ENCODE results near the gene PCP2. TPM values are rescaled to one million over a fixed set of nuclear protein-coding genes. Genes with fewer than 3 reads are reported as not detected.

The PCP2 gene
- polyA plus RNA-seq, 2 of the 4 experiments (the other 2 are of a cell fraction), result 0.19 TPM; not detected in 1

DNA sequence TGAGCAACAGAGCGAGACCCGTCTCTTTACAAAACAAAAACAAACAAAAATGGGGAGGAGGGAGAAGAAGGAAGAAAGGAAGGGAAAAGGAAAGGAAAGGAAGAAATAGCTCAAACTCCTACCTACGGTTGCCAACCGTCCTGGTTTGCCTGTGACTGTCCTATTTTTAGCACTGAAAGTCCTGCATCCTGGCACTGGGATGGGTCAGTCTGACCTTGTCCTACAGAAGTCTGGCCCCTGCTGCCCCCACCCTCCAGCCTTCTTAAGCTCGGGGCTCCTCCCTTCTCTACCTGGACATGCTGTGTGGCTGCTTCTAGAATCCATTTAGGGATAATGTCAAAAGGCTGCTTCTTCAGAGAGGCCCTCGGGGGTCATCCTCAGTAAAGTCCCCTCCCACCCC lies 2.2 kb upstream of the PCP2 start:
- no peak overlapping the region for H3K4me3 ChIP-seq
- peaks cover 4% of the 10 kb centered on the region; the same call in 1 of the 3 replicates for H3K4me1 ChIP-seq
- FAIRE-seq (no peak), DNase-seq (ENCODE audit: low read depth in 1 of 2, low spot score in 1 of 2) (no peak), ATAC-seq (no peak)
- no peak overlapping the region for H3K27ac ChIP-seq
- 43% methylated on average over 6 of the region's 6 CpGs for WGBS (ENCODE audit: missing lambda C conversion rate)
- no peak overlapping the region for H3K4me2 ChIP-seq
- TF ChIP-seq EHMT2 (IDR thresholded peaks at IDR 0.05; ENCODE audit: low read depth) (no peak), MAX (IDR thresholded peaks at IDR 0.05) (no peak), MAFK (IDR thresholded peaks at IDR 0.05; ENCODE audit: partially characterized antibody) (no peak)
- POLR2A ChIA-PET, result no interaction called here
- H3K9me3 ChIP-seq, result no peaks in the 10 kb centered on the region
- CTCF ChIA-PET, result no interaction called here

GRCh38 chr19:7632340-7633203 lies 947 bp downstream of the PCP2 start:
- ChIA-PET POLR2A (interaction anchor here (2.3 kb wide), 1 partner anchor 8 kb away, joined by 6 read pairs; no protein-coding TSS in a partner anchor), CTCF (interaction anchor here (1.3 to 2.2 kb wide), 2 partner anchors 48 to 64 kb away, joined by 5 to 12 read pairs; partner anchors contain the start of gene TRAPPC5)
- H3K27ac ChIP-seq, result no peak overlapping the region
- ATAC-seq (no peak), FAIRE-seq (no peak), DNase-seq (ENCODE audit: low read depth in 1 of 2, low spot score in 1 of 2) (no peak)
- no peak overlapping the region for H3K4me3 ChIP-seq
- peaks cover 14% of the 10 kb centered on the region; the same call in 1 of the 3 replicates for H3K4me1 ChIP-seq
- TF ChIP-seq HOXA7 (CRISPR knock-in tag; IDR thresholded peaks at IDR 0.05) (no peak), RAD21 (conservative IDR thresholded peaks at IDR 0.05 in 1 of 2, IDR thresholded peaks at IDR 0.05 in 1 of 2) (no peak), PHF8 (IDR thresholded peaks at IDR 0.05; ENCODE audit: borderline replicate concordance, low read depth) (no peak), ZFP36 (IDR thresholded peaks at IDR 0.05; ENCODE audit: borderline replicate concordance, partially characterized antibody) (no peak), JUN (IDR thresholded peaks at IDR 0.05) (no peak), HES2 (IDR thresholded peaks at IDR 0.05) (no peak), RFX5 (IDR thresholded peaks at IDR 0.05) (no peak), ZSCAN20 (CRISPR knock-in tag; IDR thresholded peaks at IDR 0.05) (no peak), KDM5A (IDR thresholded peaks at IDR 0.05) (no peak), RCOR1 (IDR thresholded peaks at IDR 0.05; ENCODE audit: low read depth, low read length) (no peak)
- TF ChIP-seq, protein P1, sequence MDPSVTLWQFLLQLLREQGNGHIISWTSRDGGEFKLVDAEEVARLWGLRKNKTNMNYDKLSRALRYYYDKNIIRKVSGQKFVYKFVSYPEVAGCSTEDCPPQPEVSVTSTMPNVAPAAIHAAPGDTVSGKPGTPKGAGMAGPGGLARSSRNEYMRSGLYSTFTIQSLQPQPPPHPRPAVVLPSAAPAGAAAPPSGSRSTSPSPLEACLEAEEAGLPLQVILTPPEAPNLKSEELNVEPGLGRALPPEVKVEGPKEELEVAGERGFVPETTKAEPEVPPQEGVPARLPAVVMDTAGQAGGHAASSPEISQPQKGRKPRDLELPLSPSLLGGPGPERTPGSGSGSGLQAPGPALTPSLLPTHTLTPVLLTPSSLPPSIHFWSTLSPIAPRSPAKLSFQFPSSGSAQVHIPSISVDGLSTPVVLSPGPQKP (IDR thresholded peaks at IDR 0.05; ENCODE audit: low read depth, low read length), result no peak
- TF ChIP-seq, protein P2, sequence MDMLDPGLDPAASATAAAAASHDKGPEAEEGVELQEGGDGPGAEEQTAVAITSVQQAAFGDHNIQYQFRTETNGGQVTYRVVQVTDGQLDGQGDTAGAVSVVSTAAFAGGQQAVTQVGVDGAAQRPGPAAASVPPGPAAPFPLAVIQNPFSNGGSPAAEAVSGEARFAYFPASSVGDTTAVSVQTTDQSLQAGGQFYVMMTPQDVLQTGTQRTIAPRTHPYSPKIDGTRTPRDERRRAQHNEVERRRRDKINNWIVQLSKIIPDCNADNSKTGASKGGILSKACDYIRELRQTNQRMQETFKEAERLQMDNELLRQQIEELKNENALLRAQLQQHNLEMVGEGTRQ (IDR thresholded peaks at IDR 0.05), result no peak
- 87% methylated on average over 15 of the region's 40 CpGs for WGBS (ENCODE audit: missing lambda C conversion rate)
- no peaks in the 10 kb centered on the region for H3K9me3 ChIP-seq
- H3K4me2 ChIP-seq, result no peak overlapping the region

DNA sequence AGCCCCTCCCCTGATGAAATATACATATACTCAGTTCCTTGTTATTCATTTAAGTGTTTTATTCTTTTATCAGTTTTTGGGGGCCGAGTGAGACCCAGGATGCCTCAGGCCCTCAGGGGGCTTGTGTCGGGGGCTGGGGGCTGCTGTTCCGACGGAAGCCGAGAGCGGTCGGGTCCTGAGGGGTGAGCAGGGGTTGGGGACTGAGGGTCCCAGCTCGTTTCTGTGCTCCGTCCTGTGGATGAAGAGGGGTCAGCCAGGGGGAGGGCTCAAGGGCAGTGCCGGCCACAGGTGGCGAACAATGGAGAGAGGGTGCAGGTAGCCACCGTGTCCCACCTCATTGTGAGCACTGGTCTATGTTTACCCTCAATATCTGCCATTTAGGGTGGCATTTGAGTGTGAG lies 1.9 kb downstream of the PCP2 start:
- no peak overlapping the region for H3K4me3 ChIP-seq
- ATAC-seq (no peak), DNase-seq (ENCODE audit: low read depth in 1 of 2, low spot score in 1 of 2) (no peak), FAIRE-seq (no peak)
- POLR2A ChIA-PET, result no interaction called here
- TF ChIP-seq, protein P2 (IDR thresholded peaks at IDR 0.05), result no peak
- TF ChIP-seq FOXS1 (CRISPR knock-in tag; IDR thresholded peaks at IDR 0.05) (no peak), CEBPB (IDR thresholded peaks at IDR 0.05) (no peak), FOSB (CRISPR knock-in tag; IDR thresholded peaks at IDR 0.05) (no peak), CHD2 (IDR thresholded peaks at IDR 0.05; ENCODE audit: low read length, partially characterized antibody) (no peak)
- no peaks in the 10 kb centered on the region for H3K9me3 ChIP-seq
- CTCF ChIA-PET, result interaction anchor here (1.0 to 2.4 kb wide), 4 partner anchors 20 to 277 kb away, joined by 3 to 7 read pairs (median 4); partner anchors contain the start of gene TRAPPC5
- 72% methylated on average over 8 of the region's 12 CpGs for WGBS (ENCODE audit: missing lambda C conversion rate)
- peaks cover 14% of the 10 kb centered on the region; the same call in 1 of the 3 replicates for H3K4me1 ChIP-seq
- no peak overlapping the region for H3K27ac ChIP-seq
- no peak overlapping the region for H3K4me2 ChIP-seq

All from A549 (cell line).